Astrocyte (in vitro differentiated cells and primary cell): Measurements from ENCODE around the gene PSG4. TPM values are rescaled to one million over a fixed set of nuclear protein-coding genes. Genes with fewer than 3 reads are reported as not detected.
"Not testable (repeated sequence)": the region's sequence is repeated elsewhere in the genome, so short reads cannot be mapped to it uniquely, and the experiment has no call there.

ENCODE experiments used
- DNase-seq: peaks from one replicate; pipeline ENCODE4 v3.0.0-alpha.2; 2010; ENCODE audit warnings: low read depth
- FAIRE-seq: peaks from 2 replicates; lab custom pipeline; 2011; peaks lifted over from hg19 to GRCh38; lab: Jason Lieb, UNC
- H2AFZ ChIP-seq: 2 replicates; pipeline ENCODE4 v1.6.0; 2012; ENCODE audit warnings: low read depth, low read length, inconsistent platforms
- H3K27ac ChIP-seq: 2 replicates; pipeline ENCODE4 v1.5.1; 2011; ENCODE audit warnings: low read depth, low read length, inconsistent platforms
- H3K27me3 ChIP-seq: 2 replicates; pipeline ENCODE4 v1.6.0; 2011; ENCODE audit warnings: low read length, inconsistent platforms; ENCODE audit not compliant: insufficient read depth
- H3K36me3 ChIP-seq: 2 replicates; pipeline ENCODE4 v1.5.1; 2011; ENCODE audit warnings: low read length, inconsistent platforms; ENCODE audit not compliant: insufficient read depth
- H3K4me1 ChIP-seq: 2 replicates; pipeline ENCODE4 v1.5.1; 2011; ENCODE audit warnings: low read length, inconsistent platforms; ENCODE audit not compliant: insufficient read depth
- H3K4me2 ChIP-seq: 2 replicates; pipeline ENCODE4 v1.6.0; 2012; ENCODE audit warnings: low read length, inconsistent platforms
- H3K4me3 ChIP-seq: 2 replicates; pipeline ENCODE4 v1.5.1; 2011; ENCODE audit warnings: low read depth, mild to moderate bottlenecking, low read length, inconsistent platforms; ENCODE audit not compliant: insufficient read depth
- H3K79me2 ChIP-seq: 2 replicates; pipeline ENCODE4 v1.6.0; 2012; ENCODE audit warnings: mild to moderate bottlenecking, low read length, inconsistent platforms; ENCODE audit not compliant: insufficient read depth
- H3K9ac ChIP-seq: 2 replicates; pipeline ENCODE4 v1.6.0; 2012; ENCODE audit warnings: mild to moderate bottlenecking, low read length, inconsistent platforms
- H3K9me3 ChIP-seq: 2 replicates; pipeline ENCODE4 v1.5.1; 2012; ENCODE audit warnings: low read depth, mild to moderate bottlenecking, low read length, inconsistent platforms; ENCODE audit not compliant: insufficient read depth
- H4K20me1 ChIP-seq: 2 replicates; pipeline ENCODE4 v1.6.0; 2012; ENCODE audit warnings: low read length, inconsistent platforms; ENCODE audit not compliant: insufficient read depth
- H3K27ac Mint-ChIP-seq: one replicate; pipeline ENCODE4 v1.8.0; 2021; ENCODE audit warnings: mild to moderate bottlenecking, mixed read lengths; ENCODE audit not compliant: unreplicated experiment
- H3K27me3 Mint-ChIP-seq: one replicate; pipeline ENCODE4 v1.8.0; 2021; ENCODE audit warnings: low read depth, mixed read lengths; ENCODE audit not compliant: unreplicated experiment
- H3K36me3 Mint-ChIP-seq: one replicate; pipeline ENCODE4 v1.8.0; 2021; ENCODE audit warnings: low read depth, mixed read lengths; ENCODE audit not compliant: unreplicated experiment
- H3K4me1 Mint-ChIP-seq: one replicate; pipeline ENCODE4 v1.8.0; 2021; ENCODE audit warnings: low read depth, mixed read lengths; ENCODE audit not compliant: unreplicated experiment
- H3K4me3 Mint-ChIP-seq: one replicate; pipeline ENCODE4 v1.8.0; 2021; ENCODE audit warnings: mild to moderate bottlenecking, moderate library complexity, mixed read lengths; ENCODE audit not compliant: unreplicated experiment
- H3K9me3 Mint-ChIP-seq: one replicate; pipeline ENCODE4 v1.8.0; 2021; ENCODE audit warnings: mild to moderate bottlenecking, mixed read lengths; ENCODE audit not compliant: unreplicated experiment
- CTCF ChIP-seq: IDR thresholded peaks from 2 replicates; pipeline ENCODE4 v1.5.1; 2011; ENCODE audit warnings: low read depth, mild to moderate bottlenecking, inconsistent platforms, low read length, moderate library complexity; ENCODE audit not compliant: insufficient read depth
- EZH2 ChIP-seq: IDR thresholded peaks from 2 replicates; pipeline ENCODE4 v1.6.1; 2012; ENCODE audit warnings: mild to moderate bottlenecking, low read length, inconsistent platforms; ENCODE audit not compliant: insufficient read depth
- total RNA-seq: library from RNA; stranded (reverse); gene quantifications from 2 replicates; pipeline ENCODE4 v1.2.1, GENCODE V29; 2021

The PSG4 gene
- total RNA-seq, 1 donor from 2014 or later = 1.4 TPM

GRCh38 chr19:43152214-43152613, 53.2 kb downstream of the PSG4 start:
- no peaks in the 10 kb centered on the region for H3K27me3 ChIP-seq
- H4K20me1 ChIP-seq = no peaks in the 10 kb centered on the region
- Mint-ChIP-seq H3K27ac (no peak overlapping the region), H3K36me3 (no peaks in the 10 kb centered on the region), H3K9me3 (peaks cover 14% of the 10 kb centered on the region), H3K4me1 (no peaks in the 10 kb centered on the region), H3K27me3 (no peaks in the 10 kb centered on the region), H3K4me3 (no peak overlapping the region)
- no peak overlapping the region for H3K27ac ChIP-seq
- peaks cover 4% of the 10 kb centered on the region for H3K4me1 ChIP-seq
- DNase-seq (peak; percentile 18), FAIRE-seq (no peak)
- no peak overlapping the region for H2AFZ ChIP-seq
- no peak overlapping the region for H3K4me2 ChIP-seq
- no peak overlapping the region for H3K4me3 ChIP-seq
- no peaks in the 10 kb centered on the region for H3K9me3 ChIP-seq
- no peaks in the 10 kb centered on the region for H3K36me3 ChIP-seq
- H3K9ac ChIP-seq = no peak overlapping the region
- TF ChIP-seq CTCF (no peak), EZH2 (no peak)
- no peaks in the 10 kb centered on the region for H3K79me2 ChIP-seq

GRCh38 chr19:43149788-43150187, 55.6 kb downstream of the PSG4 start:
- peak overlapping the region; percentile 29 for H3K4me2 ChIP-seq
- H4K20me1 ChIP-seq, FAIRE-seq, H3K9me3 ChIP-seq, H2AFZ ChIP-seq, H3K27ac ChIP-seq, H3K27me3 Mint-ChIP-seq, H3K4me1 Mint-ChIP-seq, H3K4me3 Mint-ChIP-seq, H3K27me3 ChIP-seq, H3K4me1 ChIP-seq, H3K36me3 ChIP-seq, H3K79me2 ChIP-seq, H3K27ac Mint-ChIP-seq, H3K36me3 Mint-ChIP-seq, H3K4me3 ChIP-seq, H3K9ac ChIP-seq: not testable (repeated sequence)
- H3K9me3 Mint-ChIP-seq = peaks cover 16% of the 10 kb centered on the region
- peak; percentile 65 for DNase-seq

- Histone ChIP-seq H4K20me1 (no peaks in the 10 kb centered on the region), H3K27ac (no peak overlapping the region), H2AFZ (no peak overlapping the region), H3K9ac (no peak overlapping the region), H3K27me3 (no peaks in the 10 kb centered on the region), H3K4me1 (peaks cover 4% of the 10 kb centered on the region), H3K79me2 (no peaks in the 10 kb centered on the region), H3K36me3 (no peaks in the 10 kb centered on the region), H3K4me3 (no peak overlapping the region), H3K4me2 (peak overlapping the region; percentile 56), H3K9me3 (no peaks in the 10 kb centered on the region)
- DNase-seq (peak; percentile 71), FAIRE-seq (peak; percentile 41)
- Mint-ChIP-seq H3K9me3 (peaks cover 12% of the 10 kb centered on the region), H3K4me1 (no peaks in the 10 kb centered on the region), H3K36me3 (no peaks in the 10 kb centered on the region), H3K27me3 (no peaks in the 10 kb centered on the region), H3K4me3 (no peak overlapping the region), H3K27ac (no peak overlapping the region)
- TF ChIP-seq CTCF (no peak), EZH2 (no peak)
These were observed 57.2 kb downstream of the PSG4 start for GRCh38 chr19:43148233-43148632.

Other genes with a start within 250 kb of the PSG4 start
- gene PSG11, start 179.2 kb downstream of the PSG4 start, total RNA-seq = 0.26 and 0.43 TPM in 2 replicates
- gene PSG2, start 122.9 kb downstream of the PSG4 start, total RNA-seq = 0.31 and 0.41 TPM in 2 replicates
- 0.65 and 0.86 TPM in 2 replicates for gene PSG5, start 19.1 kb downstream of the PSG4 start, total RNA-seq
- 0.18 and 0.31 TPM in 2 replicates for gene PSG9, start 63.9 kb upstream of the PSG4 start, total RNA-seq
- gene CD177, start 148.0 kb upstream of the PSG4 start, total RNA-seq = not detected in 2 replicates
- gene TEX101, start 209.3 kb upstream of the PSG4 start, total RNA-seq = not detected in 2 replicates